Measurements from ENCODE around the gene TRAPPC13. TPM values are rescaled to one million over a fixed set of nuclear protein-coding genes. Genes with fewer than 3 reads are reported as not detected.
A peak's percentile ranks its signal among the peaks of the same experiment; 100 is the strongest.

The TRAPPC13 gene
- polyA plus RNA-seq, 4 donors, result 14.4 to 20.1 (median 18.3) TPM

GRCh38 chr5:65695162-65695755 lies 70.4 kb downstream of the TRAPPC13 start:
- no peaks in the 10 kb centered on the region for H3K36me3 ChIP-seq (ENCODE audit: control insufficient read depth in 3 of 3, insufficient read depth in 2 of 3, low read depth in 1 of 3, low read length in 3 of 3)
- no peak overlapping the region for H3K27ac ChIP-seq (ENCODE audit: low read depth in 1 of 3, low read length in 2 of 3)
- no peaks in the 10 kb centered on the region for H3K27me3 ChIP-seq (ENCODE audit: control insufficient read depth in 3 of 3, insufficient read depth in 3 of 3, low read length in 3 of 3)
- H3K4me1 ChIP-seq (ENCODE audit: control insufficient read depth in 3 of 3, insufficient read depth in 2 of 3, low read depth in 1 of 3, low read length in 2 of 3), result no peaks in the 10 kb centered on the region
- no peaks in the 10 kb centered on the region for H3K9me3 ChIP-seq (ENCODE audit: control insufficient read depth in 2 of 2, insufficient read depth in 1 of 2, low read depth in 1 of 2, low read length in 1 of 2)
- DNase-seq (peak in 1 of 2 donors; percentile 11), FAIRE-seq (no peak)
- H3K4me3 ChIP-seq (ENCODE audit: low read depth in 1 of 3, low read length in 3 of 3), result no peak overlapping the region
- WGBS, 3 donors, result 77 to 84% (median 82%) methylated on average over 4 of the region's 4 CpGs

DNA sequence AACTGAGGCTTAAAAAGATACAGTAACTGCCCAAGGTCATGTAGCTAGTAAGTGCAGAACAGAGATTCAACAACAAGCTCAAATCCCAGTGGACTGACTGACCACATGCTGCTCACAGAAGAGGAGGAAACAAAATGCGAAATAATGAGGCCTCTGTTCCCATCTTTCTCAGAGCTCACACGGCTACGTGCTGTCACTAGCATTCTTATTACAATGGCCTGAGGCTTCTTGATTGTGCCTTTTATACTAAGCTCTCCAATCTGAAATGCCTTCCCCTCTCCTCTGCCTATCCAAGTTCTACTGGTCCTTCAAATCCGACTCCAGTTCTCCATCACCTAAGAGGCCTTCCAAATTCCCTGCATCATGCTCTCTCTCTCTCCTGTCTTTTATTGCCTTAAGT lies 71.1 kb downstream of the TRAPPC13 start:
- DNase-seq (no peak), FAIRE-seq (no peak)
- H3K27me3 ChIP-seq (ENCODE audit: control insufficient read depth in 3 of 3, insufficient read depth in 3 of 3, low read length in 3 of 3), result no peaks in the 10 kb centered on the region
- 89 to 95% (median 91%) methylated on average over 4 of the region's 4 CpGs for WGBS, 3 donors
- H3K4me1 ChIP-seq (ENCODE audit: control insufficient read depth in 3 of 3, insufficient read depth in 2 of 3, low read depth in 1 of 3, low read length in 2 of 3), result no peaks in the 10 kb centered on the region
- no peak overlapping the region for H3K27ac ChIP-seq (ENCODE audit: low read depth in 1 of 3, low read length in 2 of 3)
- H3K36me3 ChIP-seq (ENCODE audit: control insufficient read depth in 3 of 3, insufficient read depth in 2 of 3, low read depth in 1 of 3, low read length in 3 of 3), result no peaks in the 10 kb centered on the region
- H3K4me3 ChIP-seq (ENCODE audit: low read depth in 1 of 3, low read length in 3 of 3), result no peak overlapping the region
- H3K9me3 ChIP-seq (ENCODE audit: control insufficient read depth in 2 of 2, insufficient read depth in 1 of 2, low read depth in 1 of 2, low read length in 1 of 2), result no peaks in the 10 kb centered on the region

DNA sequence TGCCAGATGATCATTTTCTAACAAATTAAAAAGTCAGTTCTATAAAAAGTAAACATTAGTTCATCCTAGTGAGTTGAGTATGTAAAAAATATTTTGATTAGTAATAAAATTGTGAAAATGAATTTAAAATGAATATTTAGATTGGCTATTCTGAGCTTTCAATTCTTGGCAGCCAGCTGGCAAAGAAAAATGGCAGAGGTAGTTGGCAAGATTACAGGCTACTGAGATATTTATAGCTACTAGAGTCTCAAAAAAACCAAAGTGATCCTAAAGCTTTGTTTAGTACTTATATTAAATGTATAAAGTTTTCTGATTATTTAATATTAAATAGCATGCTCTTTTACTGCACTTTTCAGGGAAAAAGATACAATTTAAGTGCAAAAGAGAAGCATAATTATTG lies 72.1 kb downstream of the TRAPPC13 start:
- DNase-seq, result no peak
- Histone ChIP-seq H3K4me3 (ENCODE audit: low read depth in 1 of 3, low read length in 3 of 3) (no peak overlapping the region), H3K27ac (ENCODE audit: low read depth in 1 of 3, low read length in 2 of 3) (no peak overlapping the region), H3K27me3 (ENCODE audit: control insufficient read depth in 3 of 3, insufficient read depth in 3 of 3, low read length in 3 of 3) (no peaks in the 10 kb centered on the region), H3K36me3 (ENCODE audit: control insufficient read depth in 3 of 3, insufficient read depth in 2 of 3, low read depth in 1 of 3, low read length in 3 of 3) (no peaks in the 10 kb centered on the region), H3K9me3 (ENCODE audit: control insufficient read depth in 2 of 2, insufficient read depth in 1 of 2, low read depth in 1 of 2, low read length in 1 of 2) (no peaks in the 10 kb centered on the region), H3K4me1 (ENCODE audit: control insufficient read depth in 3 of 3, insufficient read depth in 2 of 3, low read depth in 1 of 3, low read length in 2 of 3) (no peaks in the 10 kb centered on the region)
- no peak for FAIRE-seq

DNA sequence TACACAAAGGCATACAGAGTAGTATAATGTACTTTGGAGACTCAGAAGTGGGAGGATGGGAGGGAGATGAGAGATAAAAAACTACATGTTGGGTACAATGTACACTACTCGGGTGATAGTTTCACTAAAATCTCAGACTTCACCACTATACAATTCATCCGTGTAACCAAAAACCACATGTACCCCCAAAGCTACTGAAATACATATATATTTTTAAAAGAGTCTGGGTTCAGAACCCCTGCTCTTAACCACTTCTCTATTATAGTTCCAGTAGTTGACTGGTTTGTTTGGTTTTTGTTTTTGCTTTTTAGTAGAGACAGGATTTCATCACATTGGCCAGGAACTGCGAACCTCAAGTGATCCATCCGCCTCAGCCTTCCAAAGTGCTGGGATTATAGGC lies 74.5 kb downstream of the TRAPPC13 start:
- WGBS, 3 donors, result 79 to 89% (median 86%) methylated on average over 4 of the region's 4 CpGs

GRCh38 chr5:65702036-65702435 lies 77.2 kb downstream of the TRAPPC13 start:
- Histone ChIP-seq H3K27me3 (ENCODE audit: control insufficient read depth in 3 of 3, insufficient read depth in 3 of 3, low read length in 3 of 3) (no peaks in the 10 kb centered on the region), H3K4me1 (ENCODE audit: control insufficient read depth in 3 of 3, insufficient read depth in 2 of 3, low read depth in 1 of 3, low read length in 2 of 3) (no peaks in the 10 kb centered on the region), H3K4me3 (ENCODE audit: low read depth in 1 of 3, low read length in 3 of 3) (no peak overlapping the region), H3K9me3 (ENCODE audit: control insufficient read depth in 2 of 2, insufficient read depth in 1 of 2, low read depth in 1 of 2, low read length in 1 of 2) (no peaks in the 10 kb centered on the region), H3K27ac (ENCODE audit: low read depth in 1 of 3, low read length in 2 of 3) (no peak overlapping the region), H3K36me3 (ENCODE audit: control insufficient read depth in 3 of 3, insufficient read depth in 2 of 3, low read depth in 1 of 3, low read length in 3 of 3) (peaks cover 0 to 3% (median 0%) of the 10 kb centered on the region in 3 donors)
- FAIRE-seq, result no peak
- 40 to 86% (median 70%) methylated on average over 3 of the region's 3 CpGs for WGBS, 3 donors
- peak in 1 of 2 donors; percentile 12 for DNase-seq

More for the DNA sequence above, 74.5 kb downstream of the TRAPPC13 start:
- H3K4me3 ChIP-seq (ENCODE audit: low read depth in 1 of 3, low read length in 3 of 3), result no peak overlapping the region
- no peak for DNase-seq
- H3K36me3 ChIP-seq (ENCODE audit: control insufficient read depth in 3 of 3, insufficient read depth in 2 of 3, low read depth in 1 of 3, low read length in 3 of 3), result peaks cover 0 to 3% (median 0%) of the 10 kb centered on the region in 3 donors
- H3K9me3 ChIP-seq (ENCODE audit: control insufficient read depth in 2 of 2, insufficient read depth in 1 of 2, low read depth in 1 of 2, low read length in 1 of 2), result no peaks in the 10 kb centered on the region
- no peak for FAIRE-seq
- H3K4me1 ChIP-seq (ENCODE audit: control insufficient read depth in 3 of 3, insufficient read depth in 2 of 3, low read depth in 1 of 3, low read length in 2 of 3), result no peaks in the 10 kb centered on the region
- H3K27me3 ChIP-seq (ENCODE audit: control insufficient read depth in 3 of 3, insufficient read depth in 3 of 3, low read length in 3 of 3), result no peaks in the 10 kb centered on the region
- no peak overlapping the region for H3K27ac ChIP-seq (ENCODE audit: low read depth in 1 of 3, low read length in 2 of 3)

DNA sequence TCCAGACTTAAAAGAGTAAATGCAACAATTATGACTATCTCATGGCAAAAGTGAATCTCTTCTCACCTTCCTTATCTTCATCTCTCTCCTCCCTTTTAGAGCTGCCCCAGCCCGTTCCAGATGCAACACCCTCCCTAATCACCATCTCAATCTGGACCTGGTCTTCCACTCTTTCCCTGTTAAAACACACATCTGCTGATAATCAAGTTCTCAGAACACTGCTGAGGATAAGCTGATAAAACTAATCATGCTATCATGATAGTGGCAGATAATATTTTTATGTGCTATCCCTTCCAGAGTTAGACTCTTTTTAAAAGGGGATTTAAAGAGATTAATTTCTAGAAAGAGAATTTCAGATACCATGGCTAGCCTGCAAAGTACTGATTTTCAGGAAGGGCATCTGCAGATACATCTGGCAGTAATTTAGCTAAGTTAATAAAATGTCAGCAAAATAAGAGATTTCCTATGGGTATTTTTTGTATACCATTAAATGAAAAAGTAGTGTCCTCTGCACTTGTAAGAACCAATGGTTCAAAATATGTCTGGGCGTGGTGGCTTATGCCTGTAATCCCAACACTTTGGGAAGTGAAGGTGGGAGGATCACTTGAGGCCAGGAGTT lies 79.9 kb downstream of the TRAPPC13 start:
- DNase-seq (no peak), FAIRE-seq (no peak)
- Histone ChIP-seq H3K9me3 (ENCODE audit: control insufficient read depth in 2 of 2, insufficient read depth in 1 of 2, low read depth in 1 of 2, low read length in 1 of 2) (no peaks in the 10 kb centered on the region), H3K4me1 (ENCODE audit: control insufficient read depth in 3 of 3, insufficient read depth in 2 of 3, low read depth in 1 of 3, low read length in 2 of 3) (no peaks in the 10 kb centered on the region), H3K4me3 (ENCODE audit: low read depth in 1 of 3, low read length in 3 of 3) (no peak overlapping the region), H3K36me3 (ENCODE audit: control insufficient read depth in 3 of 3, insufficient read depth in 2 of 3, low read depth in 1 of 3, low read length in 3 of 3) (peaks cover 0 to 3% (median 0%) of the 10 kb centered on the region in 3 donors), H3K27me3 (ENCODE audit: control insufficient read depth in 3 of 3, insufficient read depth in 3 of 3, low read length in 3 of 3) (no peaks in the 10 kb centered on the region), H3K27ac (ENCODE audit: low read depth in 1 of 3, low read length in 2 of 3) (no peak overlapping the region)
- 57 to 80% (median 73%) methylated on average over 2 of the region's 2 CpGs for WGBS, 3 donors

- peaks cover 0 to 3% (median 0%) of the 10 kb centered on the region in 3 donors for H3K36me3 ChIP-seq (ENCODE audit: control insufficient read depth in 3 of 3, insufficient read depth in 2 of 3, low read depth in 1 of 3, low read length in 3 of 3)
- no peak overlapping the region for H3K27ac ChIP-seq (ENCODE audit: low read depth in 1 of 3, low read length in 2 of 3)
- DNase-seq (peak in 1 of 2 donors; percentile 13), FAIRE-seq (no peak)
- no peak overlapping the region for H3K4me3 ChIP-seq (ENCODE audit: low read depth in 1 of 3, low read length in 3 of 3)
- no peaks in the 10 kb centered on the region for H3K9me3 ChIP-seq (ENCODE audit: control insufficient read depth in 2 of 2, insufficient read depth in 1 of 2, low read depth in 1 of 2, low read length in 1 of 2)
- no peaks in the 10 kb centered on the region for H3K4me1 ChIP-seq (ENCODE audit: control insufficient read depth in 3 of 3, insufficient read depth in 2 of 3, low read depth in 1 of 3, low read length in 2 of 3)
- no peaks in the 10 kb centered on the region for H3K27me3 ChIP-seq (ENCODE audit: control insufficient read depth in 3 of 3, insufficient read depth in 3 of 3, low read length in 3 of 3)
- 86 to 92% (median 88%) methylated on average over 4 of the region's 4 CpGs for WGBS, 3 donors
Observed at GRCh38 chr5:65707663-65708062, 82.8 kb downstream of the TRAPPC13 start.

DNA sequence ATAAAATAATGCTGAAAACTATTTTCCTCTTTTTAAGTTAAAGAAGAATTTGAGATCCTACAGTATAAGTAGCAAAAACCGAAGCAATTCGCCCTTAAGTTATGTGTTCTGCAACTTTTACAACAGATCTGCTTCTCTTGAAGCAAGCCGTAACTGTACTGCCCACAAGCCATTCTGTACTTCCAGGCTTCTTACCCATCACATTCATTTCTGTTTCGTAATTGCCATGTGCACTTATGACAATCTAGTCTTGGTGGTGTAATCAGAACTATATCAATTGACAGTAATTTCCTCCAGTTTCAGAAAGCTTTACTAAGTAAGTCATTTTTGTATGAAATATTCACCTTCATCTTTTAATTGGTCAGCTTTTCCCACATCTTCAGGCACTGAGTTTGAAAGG lies 83.3 kb downstream of the TRAPPC13 start:
- FAIRE-seq, result no peak
- 92 to 94% (median 93%) methylated on average over 4 of the region's 4 CpGs for WGBS, 3 donors
- no peaks in the 10 kb centered on the region for H3K9me3 ChIP-seq (ENCODE audit: control insufficient read depth in 2 of 2, insufficient read depth in 1 of 2, low read depth in 1 of 2, low read length in 1 of 2)
- no peaks in the 10 kb centered on the region for H3K27me3 ChIP-seq (ENCODE audit: control insufficient read depth in 3 of 3, insufficient read depth in 3 of 3, low read length in 3 of 3)
- H3K36me3 ChIP-seq (ENCODE audit: control insufficient read depth in 3 of 3, insufficient read depth in 2 of 3, low read depth in 1 of 3, low read length in 3 of 3), result peaks cover 0 to 3% (median 0%) of the 10 kb centered on the region in 3 donors
- no peak overlapping the region for H3K27ac ChIP-seq (ENCODE audit: low read depth in 1 of 3, low read length in 2 of 3)
- H3K4me3 ChIP-seq (ENCODE audit: low read depth in 1 of 3, low read length in 3 of 3), result no peak overlapping the region
- DNase-seq, result no peak
- no peaks in the 10 kb centered on the region for H3K4me1 ChIP-seq (ENCODE audit: control insufficient read depth in 3 of 3, insufficient read depth in 2 of 3, low read depth in 1 of 3, low read length in 2 of 3)
